ENCODE results near the gene SAMD4A.

The SAMD4A gene

GRCh38 chr14:54789781-54790480, 223.0 kb downstream of the SAMD4A start:
- peaks cover 35 to 46% of the 10 kb centered on the region in 2 experiments for H3K36me3 ChIP-seq (ENCODE audit: control insufficient read depth in 1 of 2, insufficient read depth in 2 of 2, low read length in 2 of 2)
- H3K4me2 ChIP-seq (ENCODE audit: low read length), result no peak overlapping the region
- H3K4ac ChIP-seq (ENCODE audit: low read depth, low read length), result no peak overlapping the region
- no peaks in the 10 kb centered on the region for H3K79me2 ChIP-seq (ENCODE audit: control insufficient read depth, insufficient read depth, low read length, poor library complexity)
- no peak for DNase-seq
- H4K8ac ChIP-seq (ENCODE audit: low read depth, low read length), result no peak overlapping the region
- no peak overlapping the region for H2AK5ac ChIP-seq (ENCODE audit: low read length)
- H4K12ac ChIP-seq (ENCODE audit: low read depth, low read length), result no peak overlapping the region
- H2BK12ac ChIP-seq (ENCODE audit: low read length), result no peak overlapping the region
- H4K91ac ChIP-seq (ENCODE audit: low read depth, low read length), result no peak overlapping the region
- no peak overlapping the region for H3K27ac ChIP-seq (ENCODE audit: low read depth, low read length)
- H3K4me1 ChIP-seq (ENCODE audit: control insufficient read depth in 1 of 2, insufficient read depth in 2 of 2, low read length in 2 of 2), result no peaks in the 10 kb centered on the region
- H3K4me3 ChIP-seq (ENCODE audit: low read depth, low read length), result no peak overlapping the region
- no CpG with 5 or more reads among the region's 12 CpGs for WGBS (ENCODE audit: extremely low coverage, insufficient coverage, insufficient read length)
- H3K79me1 ChIP-seq (ENCODE audit: low read length), result no peaks in the 10 kb centered on the region
- H3K9me3 ChIP-seq (ENCODE audit: insufficient read depth, low read depth, low read length), result peaks cover 1% of the 10 kb centered on the region
- H3K18ac ChIP-seq (ENCODE audit: low read length), result no peak overlapping the region
- no peak overlapping the region for H2AFZ ChIP-seq (ENCODE audit: insufficient read depth, low read length, poor library complexity)
- H2BK120ac ChIP-seq (ENCODE audit: insufficient read depth, low read length, poor library complexity), result no peak overlapping the region
- no peak overlapping the region for H3K14ac ChIP-seq (ENCODE audit: low read length)
- no peak overlapping the region for H3K9ac ChIP-seq (ENCODE audit: low read length)
- H2BK5ac ChIP-seq (ENCODE audit: low read depth, low read length, poor library complexity), result no peak overlapping the region
- H3K23ac ChIP-seq (ENCODE audit: low read length), result no peak overlapping the region
- H3K27me3 ChIP-seq (ENCODE audit: insufficient read depth, low read length), result no peaks in the 10 kb centered on the region

- Histone ChIP-seq H3K79me2 (ENCODE audit: control insufficient read depth, insufficient read depth, low read length, poor library complexity) (no peaks in the 10 kb centered on the region), H3K4me2 (ENCODE audit: low read length) (no peak overlapping the region), H2BK5ac (ENCODE audit: low read depth, low read length, poor library complexity) (no peak overlapping the region), H3K4me3 (ENCODE audit: low read depth, low read length) (no peak overlapping the region), H2BK120ac (ENCODE audit: insufficient read depth, low read length, poor library complexity) (no peak overlapping the region), H3K36me3 (ENCODE audit: control insufficient read depth in 1 of 2, insufficient read depth in 2 of 2, low read length in 2 of 2) (peaks cover 27 to 36% of the 10 kb centered on the region in 2 experiments), H4K91ac (ENCODE audit: low read depth, low read length) (no peak overlapping the region), H2AK5ac (ENCODE audit: low read length) (no peak overlapping the region), H3K23ac (ENCODE audit: low read length) (no peak overlapping the region), H2BK12ac (ENCODE audit: low read length) (no peak overlapping the region), H3K9ac (ENCODE audit: low read length) (no peak overlapping the region), H3K27ac (ENCODE audit: low read depth, low read length) (no peak overlapping the region), H2AFZ (ENCODE audit: insufficient read depth, low read length, poor library complexity) (no peak overlapping the region), H3K79me1 (ENCODE audit: low read length) (no peaks in the 10 kb centered on the region), H3K4me1 (ENCODE audit: control insufficient read depth in 1 of 2, insufficient read depth in 2 of 2, low read length in 2 of 2) (no peaks in the 10 kb centered on the region), H3K14ac (ENCODE audit: low read length) (no peak overlapping the region), H3K18ac (ENCODE audit: low read length) (no peak overlapping the region), H4K12ac (ENCODE audit: low read depth, low read length) (no peak overlapping the region), H3K9me3 (ENCODE audit: insufficient read depth, low read depth, low read length) (peaks cover 3% of the 10 kb centered on the region), H3K27me3 (ENCODE audit: insufficient read depth, low read length) (no peaks in the 10 kb centered on the region), H3K4ac (ENCODE audit: low read depth, low read length) (no peak overlapping the region), H4K8ac (ENCODE audit: low read depth, low read length) (no peak overlapping the region)
- no peak for DNase-seq
- no CpG with 5 or more reads among the region's 4 CpGs for WGBS (ENCODE audit: extremely low coverage, insufficient coverage, insufficient read length)
These were observed 224.1 kb downstream of the SAMD4A start for GRCh38 chr14:54791001-54791400.

- Histone ChIP-seq H2BK12ac (ENCODE audit: low read length) (no peak overlapping the region), H3K23ac (ENCODE audit: low read length) (no peak overlapping the region), H4K12ac (ENCODE audit: low read depth, low read length) (no peak overlapping the region), H3K14ac (ENCODE audit: low read length) (no peak overlapping the region), H3K4me1 (ENCODE audit: control insufficient read depth in 1 of 2, insufficient read depth in 2 of 2, low read length in 2 of 2) (no peaks in the 10 kb centered on the region), H3K18ac (ENCODE audit: low read length) (no peak overlapping the region), H3K79me2 (ENCODE audit: control insufficient read depth, insufficient read depth, low read length, poor library complexity) (no peaks in the 10 kb centered on the region), H3K9ac (ENCODE audit: low read length) (no peak overlapping the region), H4K8ac (ENCODE audit: low read depth, low read length) (no peak overlapping the region), H2AFZ (ENCODE audit: insufficient read depth, low read length, poor library complexity) (no peak overlapping the region), H2AK5ac (ENCODE audit: low read length) (no peak overlapping the region), H3K4me2 (ENCODE audit: low read length) (no peak overlapping the region), H3K27me3 (ENCODE audit: insufficient read depth, low read length) (no peaks in the 10 kb centered on the region), H2BK5ac (ENCODE audit: low read depth, low read length, poor library complexity) (no peak overlapping the region), H3K36me3 (ENCODE audit: control insufficient read depth in 1 of 2, insufficient read depth in 2 of 2, low read length in 2 of 2) (peaks cover 26 to 28% of the 10 kb centered on the region in 2 experiments), H3K9me3 (ENCODE audit: insufficient read depth, low read depth, low read length) (peaks cover 3% of the 10 kb centered on the region), H3K4me3 (ENCODE audit: low read depth, low read length) (no peak overlapping the region), H4K91ac (ENCODE audit: low read depth, low read length) (no peak overlapping the region), H3K27ac (ENCODE audit: low read depth, low read length) (no peak overlapping the region), H3K79me1 (ENCODE audit: low read length) (no peaks in the 10 kb centered on the region), H2BK120ac (ENCODE audit: insufficient read depth, low read length, poor library complexity) (no peak overlapping the region), H3K4ac (ENCODE audit: low read depth, low read length) (no peak overlapping the region)
- no CpG with 5 or more reads among the region's 6 CpGs for WGBS (ENCODE audit: extremely low coverage, insufficient coverage, insufficient read length)
- DNase-seq, result no peak
These were observed 225.4 kb downstream of the SAMD4A start for GRCh38 chr14:54792288-54792687.

GRCh38 chr14:54794159-54794558, 227.2 kb downstream of the SAMD4A start:
- no peak for DNase-seq
- H3K27me3 ChIP-seq (ENCODE audit: insufficient read depth, low read length), result no peaks in the 10 kb centered on the region
- no peak overlapping the region for H3K4ac ChIP-seq (ENCODE audit: low read depth, low read length)
- H4K91ac ChIP-seq (ENCODE audit: low read depth, low read length), result no peak overlapping the region
- H3K14ac ChIP-seq (ENCODE audit: low read length), result no peak overlapping the region
- no peak overlapping the region for H3K18ac ChIP-seq (ENCODE audit: low read length)
- no CpG with 5 or more reads among the region's 1 CpG for WGBS (ENCODE audit: extremely low coverage, insufficient coverage, insufficient read length)
- H4K8ac ChIP-seq (ENCODE audit: low read depth, low read length), result no peak overlapping the region
- no peak overlapping the region for H4K12ac ChIP-seq (ENCODE audit: low read depth, low read length)
- no peak overlapping the region for H2AFZ ChIP-seq (ENCODE audit: insufficient read depth, low read length, poor library complexity)
- H3K9me3 ChIP-seq (ENCODE audit: insufficient read depth, low read depth, low read length), result peaks cover 3% of the 10 kb centered on the region
- no peak overlapping the region for H2BK5ac ChIP-seq (ENCODE audit: low read depth, low read length, poor library complexity)
- H3K27ac ChIP-seq (ENCODE audit: low read depth, low read length), result no peak overlapping the region
- H2AK5ac ChIP-seq (ENCODE audit: low read length), result no peak overlapping the region
- no peaks in the 10 kb centered on the region for H3K79me2 ChIP-seq (ENCODE audit: control insufficient read depth, insufficient read depth, low read length, poor library complexity)
- no peak overlapping the region for H3K23ac ChIP-seq (ENCODE audit: low read length)
- no peak overlapping the region for H3K9ac ChIP-seq (ENCODE audit: low read length)
- no peak overlapping the region for H2BK120ac ChIP-seq (ENCODE audit: insufficient read depth, low read length, poor library complexity)
- H3K36me3 ChIP-seq (ENCODE audit: control insufficient read depth in 1 of 2, insufficient read depth in 2 of 2, low read length in 2 of 2), result peaks cover 11 to 12% of the 10 kb centered on the region in 2 experiments
- no peak overlapping the region for H2BK12ac ChIP-seq (ENCODE audit: low read length)
- no peak overlapping the region for H3K4me3 ChIP-seq (ENCODE audit: low read depth, low read length)
- H3K4me2 ChIP-seq (ENCODE audit: low read length), result no peak overlapping the region
- H3K79me1 ChIP-seq (ENCODE audit: low read length), result no peaks in the 10 kb centered on the region
- no peaks in the 10 kb centered on the region for H3K4me1 ChIP-seq (ENCODE audit: control insufficient read depth in 1 of 2, insufficient read depth in 2 of 2, low read length in 2 of 2)
